Measurements from ENCODE around the gene PAX5.

DNA sequence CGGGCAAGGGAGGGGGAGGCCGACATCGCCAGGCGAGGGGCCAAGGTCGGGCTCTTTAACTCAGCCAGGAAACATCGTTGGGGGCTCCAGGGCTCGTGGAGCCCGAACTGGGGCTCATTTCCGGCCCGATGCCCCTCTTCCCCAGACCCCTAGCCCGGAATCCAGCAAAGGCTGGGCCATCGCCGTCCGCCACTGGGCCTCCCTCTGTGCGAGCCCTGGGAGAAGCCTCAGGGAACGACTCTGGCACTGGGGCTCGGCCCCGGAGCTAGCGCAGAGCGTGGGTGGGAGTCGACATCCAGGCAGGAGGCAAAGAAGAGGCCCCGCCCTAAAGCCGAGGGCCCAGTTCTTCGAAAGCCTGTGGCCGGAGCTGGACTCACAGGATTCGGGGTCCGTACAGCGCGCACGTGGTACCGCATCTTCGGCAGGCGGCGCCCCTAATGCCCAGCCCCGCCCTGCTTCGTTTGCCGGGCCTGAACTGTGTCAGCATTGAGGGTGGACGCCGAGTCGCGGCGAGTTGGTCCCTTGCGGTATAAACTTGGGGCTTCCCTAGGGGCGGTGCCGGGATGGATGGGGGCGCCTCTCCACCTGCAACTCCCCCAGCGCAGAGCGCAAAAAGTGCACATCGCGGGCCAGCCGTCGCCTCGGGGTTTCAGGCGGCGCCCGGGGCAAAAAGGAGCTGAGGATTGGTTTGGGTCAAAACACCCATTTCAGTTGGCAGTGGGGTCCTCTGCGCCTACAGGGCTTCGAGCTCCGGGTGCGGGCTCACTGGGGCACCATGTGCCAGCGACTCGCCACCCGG lies 3.6 kb upstream of the PAX5 start:
- TF ChIP-seq EZH2 (IDR thresholded peaks at IDR 0.05; ENCODE audit: insufficient read depth, poor library complexity, severe bottlenecking), result no peak
- TF ChIP-seq EZH2phosphoT487 (IDR thresholded peaks at IDR 0.05; ENCODE audit: insufficient read depth, low read depth), result 0 out of 2 replicates have a peak, but pooled peaks have one; percentile 39
